Measurements from ENCODE around the gene SOX18.

SOX18 gene

GRCh38 chr20:64053841-64054661, 4.6 kb upstream of the SOX18 start:
- DNase-seq = no peak

- no peak for DNase-seq
Measured at GRCh38 chr20:64052987-64053840, 3.8 kb upstream of the SOX18 start.

- DNase-seq = no peak
Measured at GRCh38 chr20:64052326-64052722, 2.9 kb upstream of the SOX18 start.

GRCh38 chr20:64051561-64052325, 2.3 kb upstream of the SOX18 start:
- no peak for DNase-seq

- no peak for DNase-seq
Measured at GRCh38 chr20:64051033-64051452, 1.6 kb upstream of the SOX18 start.

GRCh38 chr20:64050261-64051032, 1.0 kb upstream of the SOX18 start:
- no peak for DNase-seq

- DNase-seq = no peak
Measured at GRCh38 chr20:64049878-64050260, 430 bp upstream of the SOX18 start.

GRCh38 chr20:64048402-64049044, 916 bp downstream of the SOX18 start:
- DNase-seq = no peak

GRCh38 chr20:64047968-64048401, 1.5 kb downstream of the SOX18 start:
- DNase-seq = no peak

- DNase-seq = no peak
Measured at GRCh38 chr20:64047046-64047389, 2.4 kb downstream of the SOX18 start.

- DNase-seq = no peak
Measured at GRCh38 chr20:64045346-64046011, 4.0 kb downstream of the SOX18 start.

GRCh38 chr20:64044484-64045247, 4.8 kb downstream of the SOX18 start:
- DNase-seq = no peak

GRCh38 chr20:64043768-64044167, 5.7 kb downstream of the SOX18 start:
- no peak for DNase-seq

- no peak for DNase-seq
Measured at GRCh38 chr20:64042054-64042781, 7.2 kb downstream of the SOX18 start.

GRCh38 chr20:64041781-64042053, 7.7 kb downstream of the SOX18 start:
- DNase-seq = no peak

GRCh38 chr20:64041040-64041780, 8.2 kb downstream of the SOX18 start:
- no peak for DNase-seq

GRCh38 chr20:64040231-64041039, 9.0 kb downstream of the SOX18 start:
- no peak for DNase-seq
